C4-2B (cell line): ENCODE measurements around the gene FEM1B.

Experiments
- ZFX ChIP-seq: fragments of 450-650 bp; IDR thresholded peaks from 2 replicates; pipeline ENCODE4 v1.6.1; 2017
- TF ChIP-seq, protein P1 (sequence below): fragments of 450-650 bp; conservative IDR thresholded peaks from 2 replicates; pipeline ENCODE4 v1.5.1; 2017; ENCODE audit warnings: mild to moderate bottlenecking

DNA sequence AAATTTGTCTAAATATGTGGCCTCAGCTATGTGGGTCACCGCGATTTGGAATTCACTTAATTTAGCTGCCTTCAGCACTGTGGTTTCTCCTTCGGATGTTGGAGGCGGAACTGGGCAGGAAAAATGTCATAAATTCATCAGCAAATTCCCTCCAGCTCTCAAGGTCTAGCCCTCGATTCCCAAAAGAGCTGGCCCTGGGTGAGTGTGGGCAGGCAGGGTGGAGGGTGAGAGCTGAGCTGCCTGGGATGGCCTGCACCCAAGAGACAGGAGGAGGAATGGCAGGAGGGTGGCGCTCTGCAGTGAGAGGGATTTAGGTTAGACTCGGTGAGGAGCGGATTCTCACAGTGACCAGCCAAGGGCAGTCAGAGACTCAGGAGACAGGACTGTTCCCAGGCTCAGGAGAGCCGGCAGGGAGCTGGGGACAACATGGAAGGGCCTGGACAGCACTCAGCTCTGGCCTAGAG lies 57.1 kb downstream of the FEM1B start:
- TF ChIP-seq, protein P1, sequence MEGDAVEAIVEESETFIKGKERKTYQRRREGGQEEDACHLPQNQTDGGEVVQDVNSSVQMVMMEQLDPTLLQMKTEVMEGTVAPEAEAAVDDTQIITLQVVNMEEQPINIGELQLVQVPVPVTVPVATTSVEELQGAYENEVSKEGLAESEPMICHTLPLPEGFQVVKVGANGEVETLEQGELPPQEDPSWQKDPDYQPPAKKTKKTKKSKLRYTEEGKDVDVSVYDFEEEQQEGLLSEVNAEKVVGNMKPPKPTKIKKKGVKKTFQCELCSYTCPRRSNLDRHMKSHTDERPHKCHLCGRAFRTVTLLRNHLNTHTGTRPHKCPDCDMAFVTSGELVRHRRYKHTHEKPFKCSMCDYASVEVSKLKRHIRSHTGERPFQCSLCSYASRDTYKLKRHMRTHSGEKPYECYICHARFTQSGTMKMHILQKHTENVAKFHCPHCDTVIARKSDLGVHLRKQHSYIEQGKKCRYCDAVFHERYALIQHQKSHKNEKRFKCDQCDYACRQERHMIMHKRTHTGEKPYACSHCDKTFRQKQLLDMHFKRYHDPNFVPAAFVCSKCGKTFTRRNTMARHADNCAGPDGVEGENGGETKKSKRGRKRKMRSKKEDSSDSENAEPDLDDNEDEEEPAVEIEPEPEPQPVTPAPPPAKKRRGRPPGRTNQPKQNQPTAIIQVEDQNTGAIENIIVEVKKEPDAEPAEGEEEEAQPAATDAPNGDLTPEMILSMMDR: no peak
- TF ChIP-seq ZFX: no peak
